ENCODE results near the gene PXK.
"Not testable (repeated sequence)": the region's sequence is repeated elsewhere in the genome, so short reads cannot be mapped to it uniquely, and the experiment has no call there.

PXK gene

DNA sequence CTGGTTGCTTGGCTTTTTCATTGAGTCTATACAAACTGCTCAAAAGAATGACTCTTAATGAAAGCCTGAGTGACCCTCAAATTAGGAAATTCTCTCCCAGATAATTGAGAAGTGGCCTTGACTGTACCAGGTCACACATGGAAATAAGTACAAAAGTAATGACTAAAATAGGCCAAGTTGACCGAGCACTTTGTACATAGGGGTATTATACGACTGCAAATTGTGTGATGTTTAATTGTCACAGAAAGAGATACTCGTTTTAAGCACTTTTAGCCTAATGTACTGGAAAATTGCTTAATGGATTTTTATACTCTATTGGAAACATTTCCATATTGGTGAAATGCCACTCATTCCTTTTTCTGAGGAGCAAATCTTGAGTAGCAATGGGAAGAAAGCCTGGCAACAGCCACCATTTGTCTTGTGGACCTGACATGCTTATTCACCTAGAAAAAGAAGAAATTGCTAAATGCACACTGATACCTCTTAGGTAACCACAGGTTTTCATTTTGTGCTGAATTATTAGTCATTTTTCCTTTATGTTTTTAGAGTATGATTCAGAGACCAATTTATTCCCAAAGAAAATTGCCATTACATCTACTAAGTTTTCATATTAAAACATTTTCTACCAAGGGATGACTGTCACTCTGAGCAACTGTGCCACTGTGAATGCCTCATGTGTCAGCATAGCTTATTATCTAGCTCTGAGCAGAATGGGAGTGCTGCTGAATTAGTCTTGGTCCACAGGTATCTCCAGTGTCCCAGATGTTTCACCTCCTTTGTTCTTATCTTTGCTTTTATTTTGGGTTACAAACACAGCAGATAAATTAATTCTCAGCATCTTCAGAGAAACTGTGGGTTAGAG is 8.9 kb upstream of the PXK start:
- no peak for DNase-seq (ENCODE audit: low spot score)

DNA sequence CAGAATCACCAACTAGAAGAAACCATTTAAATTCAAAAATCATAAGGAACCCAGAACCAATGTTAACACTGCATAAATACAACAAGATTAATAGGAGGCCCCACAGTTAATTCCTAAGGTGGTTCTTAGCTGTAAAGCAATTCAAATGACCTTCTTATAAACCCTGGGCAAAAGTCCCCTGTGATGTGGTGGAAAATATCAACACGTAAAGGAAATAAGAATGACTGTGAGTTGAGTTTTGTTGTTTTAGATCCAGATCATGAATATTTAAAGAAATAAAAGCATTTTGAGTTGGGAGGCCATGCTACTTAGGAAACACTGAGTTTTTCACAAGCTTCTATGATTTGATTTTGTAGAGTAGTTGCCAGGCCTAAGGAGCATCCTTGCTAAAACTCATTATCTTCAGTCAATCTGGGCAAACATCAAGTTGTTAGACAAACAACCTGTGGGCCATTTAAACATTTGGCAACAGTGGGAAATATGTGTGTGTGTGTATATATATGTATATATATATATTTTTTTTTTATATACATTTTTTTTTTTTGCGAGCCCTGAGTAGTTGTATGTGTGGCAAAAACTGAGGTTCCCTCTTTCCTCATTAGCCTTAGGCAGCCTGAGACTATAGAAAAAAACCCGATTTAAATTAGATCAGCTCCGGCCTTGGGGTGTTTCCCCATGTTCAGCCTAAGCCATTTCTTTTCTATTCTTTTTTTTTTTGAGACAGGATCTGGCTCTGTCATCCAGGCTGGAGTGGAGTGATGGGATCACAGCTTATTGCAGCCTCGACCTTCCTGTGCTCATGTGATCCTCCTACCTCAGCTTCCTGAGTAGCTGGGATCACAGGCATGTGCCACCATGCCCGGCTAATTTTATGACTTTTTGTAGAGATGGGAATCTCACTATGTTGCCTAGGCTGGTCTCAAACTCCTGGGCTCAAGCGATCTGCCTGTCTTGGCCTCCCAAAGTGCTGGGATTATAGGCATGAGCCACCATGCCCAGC is 8.0 kb upstream of the PXK start:
- no peak for DNase-seq (ENCODE audit: low spot score)

DNA sequence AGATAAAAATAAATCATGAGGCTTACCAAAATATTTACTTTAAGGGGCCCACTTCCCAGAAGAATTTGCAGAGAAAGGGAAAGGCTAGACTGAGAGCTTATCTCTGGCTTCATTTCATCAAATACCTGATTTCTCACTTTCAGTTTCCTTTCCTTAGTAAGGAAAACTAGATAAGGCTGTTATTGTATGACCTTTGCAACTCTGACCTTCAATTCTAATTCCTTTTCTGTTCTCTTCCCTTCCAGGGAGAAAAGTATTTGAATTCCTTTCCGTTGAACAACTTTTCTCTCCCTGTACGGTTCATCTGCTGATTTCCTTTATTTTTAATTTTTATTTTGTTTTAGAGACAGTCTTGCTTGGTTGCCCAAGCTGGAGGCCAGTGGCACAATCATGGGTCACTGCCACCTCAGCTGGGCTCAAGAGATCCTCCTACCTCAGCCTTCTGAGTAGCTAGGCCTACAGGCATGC is 7.1 kb upstream of the PXK start:
- DNase-seq (ENCODE audit: low spot score) = no peak

DNA sequence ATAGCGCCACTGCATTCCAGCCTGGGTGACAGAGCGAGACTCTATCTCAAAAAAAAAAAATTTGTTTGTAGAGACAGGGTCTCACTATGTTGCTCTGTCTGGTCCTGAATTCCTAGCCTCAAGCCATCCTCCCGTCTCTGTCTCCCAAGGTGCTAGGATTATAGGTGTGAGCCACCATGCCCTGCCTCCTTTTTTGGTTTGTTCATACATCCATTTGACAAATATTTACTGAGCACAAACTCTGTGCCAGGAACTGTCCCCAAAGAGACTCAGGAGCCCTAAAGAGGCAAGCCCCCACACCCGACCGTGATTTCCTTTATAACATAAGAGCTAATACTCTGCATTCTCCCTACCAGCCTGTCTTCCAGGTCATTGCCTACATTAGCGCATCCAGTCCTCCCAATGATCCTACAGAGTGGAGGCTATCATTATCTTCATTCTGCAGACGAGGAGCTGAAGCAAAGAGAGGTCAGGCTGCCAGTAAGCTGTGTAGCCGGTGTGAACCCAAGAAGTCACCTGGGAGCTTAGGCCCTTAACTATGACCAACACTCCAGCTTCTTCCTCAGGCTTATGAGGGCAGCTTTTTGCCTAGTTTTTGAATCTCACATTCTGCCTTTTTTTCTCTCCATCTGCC is 6.3 kb upstream of the PXK start:
- DNase-seq (ENCODE audit: low spot score) = no peak

DNA sequence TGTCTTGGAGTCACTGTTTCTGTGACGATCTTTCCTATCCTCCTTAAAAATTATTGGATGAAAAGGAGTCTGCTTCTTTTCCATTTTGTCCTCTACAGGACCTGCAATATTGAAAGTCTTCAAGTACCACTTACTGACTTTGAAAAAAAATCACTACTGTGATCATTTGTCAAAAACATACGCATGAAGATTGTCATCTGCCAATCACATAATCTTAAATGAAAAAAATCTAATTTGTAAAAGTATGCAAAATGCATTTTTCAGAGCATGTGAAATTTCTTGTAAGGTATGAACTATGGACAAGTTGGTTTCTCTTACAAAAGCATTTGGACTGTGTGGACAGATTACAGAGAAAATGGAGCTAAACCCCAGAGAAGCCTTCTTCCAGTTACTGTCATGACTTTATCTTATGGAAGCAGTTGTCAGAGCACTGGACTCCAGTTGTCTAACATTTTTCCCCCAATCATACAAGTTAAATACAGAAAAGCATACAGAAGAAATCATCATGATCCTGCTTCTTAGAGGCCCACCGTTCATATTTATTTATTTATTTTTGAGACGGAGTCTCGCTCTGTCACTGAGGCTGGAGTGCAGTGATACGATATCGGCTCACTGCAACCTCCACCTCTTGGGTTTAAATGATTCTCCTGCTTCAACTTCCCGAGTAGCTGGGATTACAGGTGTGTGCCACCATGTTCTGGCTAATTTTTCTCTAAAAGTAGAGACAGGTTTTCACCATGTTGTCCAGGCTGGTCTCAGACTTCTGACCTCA is 3.4 kb upstream of the PXK start:
- DNase-seq (ENCODE audit: low spot score) = no peak

DNA sequence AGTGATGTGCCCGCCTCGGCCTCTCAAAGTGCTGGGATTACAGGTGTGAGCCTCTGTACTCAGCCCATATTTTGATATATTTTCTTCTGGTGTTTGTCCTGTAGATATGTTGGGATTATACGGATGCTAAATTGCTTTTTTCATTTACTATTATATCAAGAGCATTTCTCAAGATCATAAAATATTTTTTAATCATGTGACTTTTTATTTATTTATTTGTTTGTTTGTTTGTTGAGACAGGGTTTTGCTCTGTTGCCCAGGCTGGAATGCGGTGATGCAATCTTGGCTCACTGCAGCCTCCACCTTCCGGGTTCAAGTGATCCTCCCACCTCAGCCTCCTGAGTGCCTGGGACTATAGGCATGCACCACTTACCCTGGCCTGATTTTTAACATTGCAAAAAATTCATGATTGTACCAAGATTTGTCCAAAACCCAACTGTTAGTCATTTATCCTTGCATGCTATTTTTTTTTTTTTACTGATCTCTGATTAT is 2.7 kb upstream of the PXK start:
- DNase-seq (ENCODE audit: low spot score) = no peak

DNA sequence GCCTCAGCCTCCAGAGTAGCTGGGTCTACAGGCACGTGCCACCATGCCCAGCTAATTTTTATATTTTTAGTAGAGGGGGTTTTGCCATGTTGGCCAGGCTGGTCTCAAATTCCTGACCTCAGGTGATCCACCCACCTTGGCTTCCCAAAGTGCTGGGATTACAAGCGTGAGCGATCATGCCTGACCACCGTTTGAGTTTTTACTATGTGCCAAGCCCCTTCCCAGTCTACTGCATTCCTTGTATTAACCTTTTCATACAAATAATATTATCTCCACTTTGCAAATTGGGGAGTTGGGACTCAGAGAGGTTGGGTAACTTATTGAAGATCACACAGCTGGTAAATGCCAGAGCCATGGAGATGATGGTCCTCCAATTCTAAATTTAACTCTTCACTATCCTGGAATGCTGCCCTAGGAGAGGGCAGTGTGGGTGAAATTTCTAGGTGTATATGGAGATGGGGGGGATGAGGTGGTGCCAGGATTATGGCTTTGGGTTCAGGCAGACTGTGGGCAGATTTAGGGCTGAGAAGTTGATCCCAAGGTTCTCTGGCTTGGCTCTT is 1.0 kb upstream of the PXK start:
- no peak for DNase-seq (ENCODE audit: low spot score)

DNA sequence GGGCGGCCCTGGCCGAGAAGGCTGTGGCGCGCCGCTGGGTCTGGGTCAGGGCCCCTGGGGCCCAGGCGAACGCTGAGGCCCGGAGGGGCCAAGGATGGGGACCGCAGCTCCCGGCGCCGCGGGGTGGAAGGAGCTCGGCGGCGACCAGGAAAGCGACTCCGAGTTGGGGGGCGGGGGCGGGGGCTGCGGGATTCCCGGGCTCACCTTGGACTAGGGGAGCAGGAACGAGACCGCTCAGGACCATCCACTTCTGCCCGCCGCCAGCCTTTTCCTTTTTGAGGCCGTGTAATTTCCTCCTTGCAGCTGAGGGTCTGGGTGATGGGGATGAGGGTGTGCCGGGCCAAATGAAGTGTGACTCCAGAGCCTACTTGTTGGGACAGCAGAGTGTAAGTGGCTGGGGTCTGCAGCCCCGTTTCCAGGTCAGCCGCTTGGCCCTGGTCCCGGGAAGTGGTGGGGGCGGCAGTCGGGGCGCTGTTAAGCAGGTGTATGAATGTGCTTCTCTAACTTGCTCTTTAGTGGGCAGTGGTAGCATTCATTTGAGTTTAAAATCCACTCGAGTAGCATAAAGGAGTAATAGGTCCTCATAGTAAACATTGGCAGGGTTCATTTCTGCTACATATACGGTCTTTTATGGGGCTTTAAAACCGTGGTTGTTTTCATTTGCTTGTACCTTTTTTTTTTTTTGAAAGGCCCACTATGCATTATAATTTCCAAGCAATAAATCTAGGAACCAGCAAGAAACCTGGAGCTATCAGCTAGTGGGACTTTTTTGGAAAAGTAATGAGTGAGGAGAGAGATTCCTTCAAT is 717 bp downstream of the PXK start:
- peak; percentile 59 for DNase-seq (ENCODE audit: low spot score)

- DNase-seq (ENCODE audit: low spot score) = no peak
Measured at GRCh38 chr3:58334013-58334321, 1.3 kb downstream of the PXK start.

GRCh38 chr3:58334506-58334884 is 1.8 kb downstream of the PXK start:
- DNase-seq (ENCODE audit: low spot score) = no peak

- no peak for DNase-seq (ENCODE audit: low spot score)
Measured at GRCh38 chr3:58335652-58335947, 2.9 kb downstream of the PXK start.

GRCh38 chr3:58336135-58336882 is 3.6 kb downstream of the PXK start:
- no peak for DNase-seq (ENCODE audit: low spot score)

- no peak for DNase-seq (ENCODE audit: low spot score)
Measured at GRCh38 chr3:58337190-58337589, 4.5 kb downstream of the PXK start.

DNA sequence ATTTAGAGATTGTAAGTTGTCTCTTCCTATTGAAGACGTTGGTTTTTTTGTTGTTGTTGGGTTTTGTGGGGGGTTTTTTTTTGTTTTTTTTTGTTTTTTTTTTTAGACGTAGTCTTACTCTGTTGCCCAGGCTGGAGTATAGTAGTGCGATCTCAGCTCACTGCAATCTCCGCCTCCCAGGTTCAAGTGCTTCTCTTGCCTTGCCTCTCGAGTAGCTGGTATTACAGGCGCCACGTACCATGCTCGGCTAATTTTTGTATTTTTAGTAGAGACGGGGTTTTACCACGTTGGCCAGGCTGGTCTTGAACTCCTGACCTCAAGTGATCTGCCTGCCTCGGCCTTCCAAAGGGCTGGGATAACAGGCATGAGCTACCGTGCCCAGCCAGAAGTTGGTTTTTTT is 6.5 kb downstream of the PXK start:
- not testable (repeated sequence) for DNase-seq (ENCODE audit: low spot score)

GRCh38 chr3:58340594-58341244 is 8.0 kb downstream of the PXK start:
- DNase-seq (ENCODE audit: low spot score) = no peak

DNA sequence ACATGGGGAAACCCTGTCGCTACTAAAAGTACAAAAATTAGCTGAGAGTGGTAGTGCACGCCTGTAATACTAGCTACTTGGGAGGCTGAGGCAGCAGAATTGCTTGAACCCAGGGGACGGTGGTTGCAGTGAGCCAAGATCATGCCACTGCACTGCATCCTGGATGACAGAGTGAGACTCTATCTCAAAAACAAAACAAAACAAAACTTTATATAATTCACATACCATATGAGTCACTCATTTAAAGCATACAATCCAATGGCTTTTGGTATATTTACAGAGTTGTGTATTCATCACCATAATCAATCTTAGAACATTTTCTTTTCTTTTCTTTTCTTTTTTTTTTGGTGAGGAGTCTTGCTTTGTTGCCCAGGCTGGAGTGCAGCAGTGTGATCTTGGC is 8.7 kb downstream of the PXK start:
- DNase-seq (ENCODE audit: low spot score) = no peak

DNA sequence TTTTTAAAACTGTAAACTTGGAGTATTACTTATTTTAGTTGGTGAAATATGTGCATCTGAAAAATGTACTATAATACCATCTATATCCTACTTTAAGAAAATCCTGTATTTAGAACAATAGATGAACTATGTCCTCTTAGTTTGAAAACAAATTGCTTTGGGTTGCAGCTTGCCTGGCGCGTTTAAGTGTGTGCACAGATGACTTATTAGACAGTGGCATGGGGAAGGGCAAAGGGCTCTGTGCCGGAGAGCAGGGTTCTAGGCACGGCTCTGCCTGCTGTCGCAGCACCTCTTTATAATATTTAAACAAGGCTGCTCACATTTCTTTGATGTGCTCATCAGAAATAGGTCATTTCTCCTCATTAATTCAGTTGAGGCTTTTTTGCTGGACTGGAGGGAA is 10.0 kb downstream of the PXK start:
- no peak for DNase-seq (ENCODE audit: low spot score)

DNA sequence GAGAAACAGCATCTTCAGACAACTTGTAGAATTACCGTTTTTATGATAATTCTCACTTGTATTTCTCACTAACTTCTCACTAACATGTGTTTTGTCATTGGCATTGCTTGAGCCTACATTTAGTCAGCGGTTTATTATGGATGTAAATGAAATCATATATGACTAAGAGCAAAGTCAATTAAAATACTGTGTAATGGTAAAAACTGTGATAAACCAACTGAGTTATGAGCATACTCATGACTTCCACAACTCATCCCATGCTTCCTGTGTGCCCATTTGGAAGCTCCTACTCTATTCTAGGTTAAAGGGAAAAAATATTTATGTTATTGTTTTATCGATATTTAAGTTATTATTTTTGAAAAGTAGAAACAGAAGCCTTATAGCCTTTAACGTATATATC is 12.8 kb downstream of the PXK start:
- no peak for DNase-seq (ENCODE audit: low spot score)

DNA sequence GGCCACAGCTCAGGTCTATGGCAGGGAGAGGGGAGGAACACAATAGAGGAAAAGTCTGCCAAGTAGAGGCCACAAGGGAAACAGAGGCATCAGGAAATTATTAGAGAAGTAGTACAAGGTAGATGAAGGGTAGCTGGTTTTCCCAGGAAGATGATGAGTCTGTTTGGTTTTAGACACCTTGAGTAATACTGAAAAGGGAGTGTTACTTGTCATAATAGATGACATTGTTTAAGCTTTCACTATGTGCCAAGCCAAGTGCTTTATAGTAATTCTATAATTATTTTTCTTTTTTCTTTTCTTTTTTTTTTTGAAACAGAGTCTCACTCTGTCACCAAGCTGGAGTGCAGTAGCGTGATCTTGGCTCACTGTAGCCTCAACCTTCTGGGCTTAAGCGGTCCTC is 13.7 kb downstream of the PXK start:
- DNase-seq (ENCODE audit: low spot score) = no peak

All from germinal center (tissue), 1 donor.